Neural progenitor cell (in vitro differentiated cells): ENCODE data around the gene TAB2. TPM values are rescaled to one million over a fixed set of nuclear protein-coding genes. Genes with fewer than 3 reads are reported as not detected.
"Not testable (repeated sequence)": the region's sequence is repeated elsewhere in the genome, so short reads cannot be mapped to it uniquely, and the experiment has no call there.

Source experiments
- DNase-seq: peaks from one replicate; pipeline ENCODE4 v3.0.0-alpha.2; 2016; ENCODE audit warnings: low spot score
- H2AFZ ChIP-seq: fragments of 200-600 bp; sonication (generic); replicated peaks from 2 replicates; pipeline ENCODE4 v1.6.1; 2016; ENCODE audit warnings: antibody characterized with exemption
- H3F3A ChIP-seq: fragments of 200-600 bp; sonication (generic); 2 replicates; pipeline ENCODE4 v1.6.1; 2016; ENCODE audit warnings: antibody characterized with exemption, low read depth
- H3K27ac ChIP-seq: fragments of 200-600 bp; sonication (generic); 2 replicates; pipeline ENCODE4 v1.5.1; 2016; ENCODE audit warnings: mild to moderate bottlenecking
- H3K27me3 ChIP-seq: fragments of 200-600 bp; sonication (generic); 2 replicates; pipeline ENCODE4 v1.6.1; 2016; ENCODE audit warnings: mild to moderate bottlenecking, moderate library complexity
- H3K36me3 ChIP-seq: fragments of 200-600 bp; sonication (generic); 2 replicates; pipeline ENCODE4 v1.5.1; 2016
- H3K4me1 ChIP-seq: fragments of 200-600 bp; sonication (generic); 2 replicates; pipeline ENCODE4 v1.6.1; 2016; ENCODE audit warnings: mixed run types
- H3K4me2 ChIP-seq: fragments of 200-600 bp; sonication (generic); 2 replicates; pipeline ENCODE4 v1.6.1; 2016
- H3K4me3 ChIP-seq: fragments of 200-600 bp; sonication (generic); 2 replicates; pipeline ENCODE4 v1.5.1; 2016
- H3K79me2 ChIP-seq: fragments of 200-600 bp; sonication (generic); 2 replicates; pipeline ENCODE4 v1.6.1; 2016; ENCODE audit warnings: low read depth
- H3K9ac ChIP-seq: fragments of 200-600 bp; sonication (generic); 2 replicates; pipeline ENCODE4 v1.6.1; 2016
- H3K9me3 ChIP-seq: fragments of 200-600 bp; sonication (generic); 2 replicates; pipeline ENCODE4 v1.5.1; 2016; ENCODE audit warnings: low read depth
- H4K20me1 ChIP-seq: fragments of 200-600 bp; sonication (generic); 2 replicates; pipeline ENCODE4 v1.6.1; 2016; ENCODE audit warnings: low read depth
- H3K27ac Mint-ChIP-seq: 3 replicates; pipeline ENCODE4 v1.8.0; 2021; ENCODE audit warnings: mixed read lengths
- H3K27me3 Mint-ChIP-seq: 2 replicates; pipeline ENCODE4 v1.8.0; 2022; ENCODE audit warnings: low read depth, mild to moderate bottlenecking, inconsistent platforms, moderate library complexity, mixed read lengths; ENCODE audit not compliant: insufficient read depth
- H3K36me3 Mint-ChIP-seq: 3 replicates; pipeline ENCODE4 v1.8.0; 2021; ENCODE audit warnings: mixed read lengths
- H3K4me1 Mint-ChIP-seq: 3 replicates; pipeline ENCODE4 v1.8.0; 2021; ENCODE audit warnings: mixed read lengths
- H3K4me3 Mint-ChIP-seq: 3 replicates; pipeline ENCODE4 v1.8.0; 2021; ENCODE audit warnings: mild to moderate bottlenecking, moderate library complexity, mixed read lengths
- H3K9me3 Mint-ChIP-seq: 3 replicates; pipeline ENCODE4 v1.8.0; 2020; ENCODE audit warnings: mixed read lengths
- EZH2 ChIP-seq: fragments of 200-600 bp; sonication (generic); IDR thresholded peaks from 2 replicates; pipeline ENCODE4 v1.6.1; 2017; ENCODE audit warnings: antibody characterized with exemption, mild to moderate bottlenecking, moderate library complexity
- EZH2phosphoT487 ChIP-seq: fragments of 200-600 bp; sonication (generic); IDR thresholded peaks from 2 replicates; pipeline ENCODE4 v1.6.1; 2017; ENCODE audit warnings: antibody characterized with exemption
- small RNA-seq: library from RNA; depleted of rRNA; stranded (forward); fragments of <200 nt; gene quantifications from one replicate; pipeline ENCODE3, GENCODE V24; 2015
- total RNA-seq: library from RNA; depleted of rRNA; stranded (reverse); fragments of >200 nt; gene quantifications from 2 replicates; pipeline ENCODE4 v1.2.3, GENCODE V29; 2015; ENCODE audit warnings: low replicate concordance
- TF ChIP-seq, protein P1 (sequence below): fragments of 200-600 bp; sonication (generic); IDR thresholded peaks from 2 replicates; pipeline ENCODE4 v1.5.1; 2017; ENCODE audit warnings: antibody characterized with exemption, mild to moderate bottlenecking

Gene TAB2
- total RNA-seq, 1 donor from 2014 or later: 70.9 TPM

GRCh38 chr6:149459761-149460160, 142.2 kb downstream of the TAB2 start:
- Histone ChIP-seq H3K79me2 (no peaks in the 10 kb centered on the region), H2AFZ (no peak overlapping the region), H4K20me1 (no peaks in the 10 kb centered on the region), H3K4me2 (no peak overlapping the region), H3K27me3 (no peaks in the 10 kb centered on the region), H3K9ac (no peak overlapping the region), H3K4me1 (no peaks in the 10 kb centered on the region), H3K4me3 (no peak overlapping the region), H3K36me3 (no peaks in the 10 kb centered on the region), H3K9me3 (no peaks in the 10 kb centered on the region), H3K27ac (no peak overlapping the region), H3F3A (no peaks in the 10 kb centered on the region)
- H3K4me1 Mint-ChIP-seq: peaks cover 5% of the 10 kb centered on the region
- no peak for DNase-seq
- H3K4me3 Mint-ChIP-seq: no peak overlapping the region
- H3K27me3 Mint-ChIP-seq: no peaks in the 10 kb centered on the region
- TF ChIP-seq EZH2 (no peak), EZH2phosphoT487 (no peak)
- TF ChIP-seq, protein P1, sequence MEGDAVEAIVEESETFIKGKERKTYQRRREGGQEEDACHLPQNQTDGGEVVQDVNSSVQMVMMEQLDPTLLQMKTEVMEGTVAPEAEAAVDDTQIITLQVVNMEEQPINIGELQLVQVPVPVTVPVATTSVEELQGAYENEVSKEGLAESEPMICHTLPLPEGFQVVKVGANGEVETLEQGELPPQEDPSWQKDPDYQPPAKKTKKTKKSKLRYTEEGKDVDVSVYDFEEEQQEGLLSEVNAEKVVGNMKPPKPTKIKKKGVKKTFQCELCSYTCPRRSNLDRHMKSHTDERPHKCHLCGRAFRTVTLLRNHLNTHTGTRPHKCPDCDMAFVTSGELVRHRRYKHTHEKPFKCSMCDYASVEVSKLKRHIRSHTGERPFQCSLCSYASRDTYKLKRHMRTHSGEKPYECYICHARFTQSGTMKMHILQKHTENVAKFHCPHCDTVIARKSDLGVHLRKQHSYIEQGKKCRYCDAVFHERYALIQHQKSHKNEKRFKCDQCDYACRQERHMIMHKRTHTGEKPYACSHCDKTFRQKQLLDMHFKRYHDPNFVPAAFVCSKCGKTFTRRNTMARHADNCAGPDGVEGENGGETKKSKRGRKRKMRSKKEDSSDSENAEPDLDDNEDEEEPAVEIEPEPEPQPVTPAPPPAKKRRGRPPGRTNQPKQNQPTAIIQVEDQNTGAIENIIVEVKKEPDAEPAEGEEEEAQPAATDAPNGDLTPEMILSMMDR: no peak
- no peaks in the 10 kb centered on the region for H3K9me3 Mint-ChIP-seq
- no peaks in the 10 kb centered on the region for H3K36me3 Mint-ChIP-seq
- no peak overlapping the region for H3K27ac Mint-ChIP-seq

GRCh38 chr6:149460249-149460648, 142.7 kb downstream of the TAB2 start:
- H3K9me3 Mint-ChIP-seq, H3F3A ChIP-seq, H3K27me3 ChIP-seq, H3K27ac Mint-ChIP-seq, H3K36me3 Mint-ChIP-seq, H3K27me3 Mint-ChIP-seq, H3K4me3 ChIP-seq, DNase-seq, H2AFZ ChIP-seq, H3K4me1 Mint-ChIP-seq, H3K27ac ChIP-seq, H3K9ac ChIP-seq, H3K4me1 ChIP-seq, H3K36me3 ChIP-seq, H4K20me1 ChIP-seq, H3K79me2 ChIP-seq, H3K4me3 Mint-ChIP-seq, H3K9me3 ChIP-seq, H3K4me2 ChIP-seq: not testable (repeated sequence)

Small RNAs within 50 kb of the gene (small RNA-seq; reads per million reads assigned to genes)
- gene RN7SL234P: not detected

Other genes starting within 250 kb of the TAB2 start
- gene SUMO4, start 82.5 kb downstream of the TAB2 start, total RNA-seq: 0.82 and 2.3 TPM in 2 replicates
- gene ZC3H12D, start 167.3 kb downstream of the TAB2 start, total RNA-seq: 0.03 TPM in 1 of 2 replicates, not detected in the other
- gene PPIL4, start 228.3 kb downstream of the TAB2 start, total RNA-seq: 41.6 and 80.6 TPM in 2 replicates
- gene GINM1, start 248.7 kb downstream of the TAB2 start, total RNA-seq: 26.9 and 35.7 TPM in 2 replicates